Activated CD4-positive, alpha-beta memory T cell treated with anti-CD3 and anti-CD28 coated beads, Interleukin-2, amount 10 ng/mL, durations not matched to agents 7 days and 5 days (primary cell): ENCODE measurements around the gene RPN2. TPM values are rescaled to one million over a fixed set of nuclear protein-coding genes. Genes with fewer than 3 reads are reported as not detected.

Experiments used
- CTCF ChIA-PET: fragments of 350-600 bp; sonication (Branson Sonifier 250); formaldehyde crosslinking; loops from one replicate; lab custom pipeline; 2021; ENCODE audit warnings: antibody characterized with exemption, inconsistent platforms; lab: Charles Lee
- POLR2A ChIA-PET: fragments of 350-600 bp; sonication (Branson Sonifier 250); formaldehyde crosslinking; loops from one replicate; lab custom pipeline; 2021; ENCODE audit warnings: antibody characterized with exemption; lab: Charles Lee
- DNase-seq: peaks from one replicate; pipeline ENCODE4 v3.0.0-alpha.2; 2020
- H3K27ac Mint-ChIP-seq: one replicate; pipeline ENCODE4 v1.8.0; 2021; ENCODE audit warnings: mild to moderate bottlenecking, mixed read lengths
- H3K27me3 Mint-ChIP-seq: one replicate; pipeline ENCODE4 v1.8.0; 2021; ENCODE audit warnings: mixed read lengths
- H3K36me3 Mint-ChIP-seq: one replicate; pipeline ENCODE4 v1.8.0; 2021; ENCODE audit warnings: low read depth, mixed read lengths
- H3K4me1 Mint-ChIP-seq: one replicate; pipeline ENCODE4 v1.8.0; 2021; ENCODE audit warnings: mixed read lengths
- H3K4me3 Mint-ChIP-seq: one replicate; pipeline ENCODE4 v1.8.0; 2021; ENCODE audit warnings: mild to moderate bottlenecking, mixed read lengths
- H3K9me3 Mint-ChIP-seq: one replicate; pipeline ENCODE4 v1.8.0; 2021; ENCODE audit warnings: mixed read lengths
- total RNA-seq, 2 experiments: library from RNA; stranded (reverse); gene quantifications; one replicate each; pipeline ENCODE4 v1.2.3, GENCODE V29; 2021

Gene RPN2
- total RNA-seq, 2 experiments from 2014 or later: 168 to 179 TPM

- ChIA-PET CTCF (no interaction called here), POLR2A (interaction anchor here (1.0 kb wide), 1 partner anchor 189 kb away, joined by 3 read pairs; no protein-coding TSS in a partner anchor)
- peaks cover 4% of the 10 kb centered on the region for H3K4me1 Mint-ChIP-seq
- no peak for DNase-seq
- H3K4me3 Mint-ChIP-seq: no peak overlapping the region
- peaks cover 8% of the 10 kb centered on the region for H3K27me3 Mint-ChIP-seq
- H3K9me3 Mint-ChIP-seq: no peaks in the 10 kb centered on the region
- no peak overlapping the region for H3K27ac Mint-ChIP-seq
- H3K36me3 Mint-ChIP-seq: no peaks in the 10 kb centered on the region
These were observed 104.5 kb downstream of the RPN2 start for GRCh38 chr20:37283530-37284195.

- H3K27me3 Mint-ChIP-seq: peaks cover 8% of the 10 kb centered on the region
- POLR2A ChIA-PET: interaction anchor here (1.0 kb wide), 1 partner anchor 190 kb away, joined by 3 read pairs; no protein-coding TSS in a partner anchor
- H3K4me3 Mint-ChIP-seq: no peak overlapping the region
- H3K4me1 Mint-ChIP-seq: peaks cover 8% of the 10 kb centered on the region
- CTCF ChIA-PET: no interaction called here
- DNase-seq: no peak
- H3K9me3 Mint-ChIP-seq: no peaks in the 10 kb centered on the region
- H3K36me3 Mint-ChIP-seq: no peaks in the 10 kb centered on the region
- no peak overlapping the region for H3K27ac Mint-ChIP-seq
These were observed 105.6 kb downstream of the RPN2 start for GRCh38 chr20:37284691-37285161.

GRCh38 chr20:37285664-37286374, 106.7 kb downstream of the RPN2 start:
- Mint-ChIP-seq H3K9me3 (no peaks in the 10 kb centered on the region), H3K36me3 (no peaks in the 10 kb centered on the region), H3K27me3 (peaks cover 8% of the 10 kb centered on the region), H3K4me1 (peaks cover 13% of the 10 kb centered on the region), H3K27ac (no peak overlapping the region), H3K4me3 (no peak overlapping the region)
- DNase-seq: no peak
- CTCF ChIA-PET: interaction anchor here (0.8 kb wide), 1 partner anchor 16 kb away, joined by 3 read pairs; no protein-coding TSS in a partner anchor
- POLR2A ChIA-PET: interaction anchor here (1.4 kb wide), 1 partner anchor 190 kb away, joined by 4 read pairs; the partner anchor contains the start of gene RBL1

- Mint-ChIP-seq H3K27me3 (peaks cover 5% of the 10 kb centered on the region), H3K4me3 (no peak overlapping the region), H3K36me3 (peaks cover 12% of the 10 kb centered on the region), H3K4me1 (peaks cover 26% of the 10 kb centered on the region), H3K27ac (no peak overlapping the region), H3K9me3 (no peaks in the 10 kb centered on the region)
- DNase-seq: no peak
- ChIA-PET POLR2A (interaction anchor here (1.4 kb wide), 1 partner anchor 14 kb away, joined by 4 read pairs; no protein-coding TSS in a partner anchor), CTCF (interaction anchor here (1.1 kb wide), 1 partner anchor 83 kb away, joined by 3 read pairs; no protein-coding TSS in a partner anchor)
These were observed 109.0 kb downstream of the RPN2 start for GRCh38 chr20:37288091-37288490.

- no peaks in the 10 kb centered on the region for H3K9me3 Mint-ChIP-seq
- H3K27ac Mint-ChIP-seq: peak overlapping the region; percentile 52
- no peak for DNase-seq
- ChIA-PET CTCF (interaction anchor here (1.2 to 1.4 kb wide), 3 partner anchors 20 to 95 kb away, joined by 4 read pairs; no protein-coding TSS in a partner anchor), POLR2A (interaction anchor here (0.9 to 2.1 kb wide), 10 partner anchors 9 to 236 kb away, joined by 3 to 11 read pairs (median 4); partner anchors contain the start of genes MROH8 and RPN2)
- H3K27me3 Mint-ChIP-seq: peaks cover 2% of the 10 kb centered on the region
- peaks cover 42% of the 10 kb centered on the region for H3K4me1 Mint-ChIP-seq
- peak overlapping the region; percentile 88 for H3K4me3 Mint-ChIP-seq
- peaks cover 18% of the 10 kb centered on the region for H3K36me3 Mint-ChIP-seq
These were observed 111.2 kb downstream of the RPN2 start for GRCh38 chr20:37290158-37290810.

Other genes starting within 250 kb of the RPN2 start
- gene SAMHD1, start 227.6 kb upstream of the RPN2 start, total RNA-seq: 100 to 1,000 TPM; 272 TPM
- gene RBL1, start 83.3 kb upstream of the RPN2 start, total RNA-seq: 10 to 100 TPM; 45.2 to 45.6 TPM
- gene MROH8, start 218 bp downstream of the RPN2 start, total RNA-seq: 1 to 10 TPM; 1.7 to 2.2 TPM
- gene GHRH, start 82.5 kb downstream of the RPN2 start, total RNA-seq: not detected
- 1 to 10 TPM; 9.0 to 9.7 TPM for gene MANBAL, start 110.3 kb downstream of the RPN2 start, total RNA-seq
- 1 to 10 TPM; 2.6 to 2.7 TPM for gene SRC, start 166.8 kb downstream of the RPN2 start, total RNA-seq